ENCODE results near the gene POR.

DNA sequence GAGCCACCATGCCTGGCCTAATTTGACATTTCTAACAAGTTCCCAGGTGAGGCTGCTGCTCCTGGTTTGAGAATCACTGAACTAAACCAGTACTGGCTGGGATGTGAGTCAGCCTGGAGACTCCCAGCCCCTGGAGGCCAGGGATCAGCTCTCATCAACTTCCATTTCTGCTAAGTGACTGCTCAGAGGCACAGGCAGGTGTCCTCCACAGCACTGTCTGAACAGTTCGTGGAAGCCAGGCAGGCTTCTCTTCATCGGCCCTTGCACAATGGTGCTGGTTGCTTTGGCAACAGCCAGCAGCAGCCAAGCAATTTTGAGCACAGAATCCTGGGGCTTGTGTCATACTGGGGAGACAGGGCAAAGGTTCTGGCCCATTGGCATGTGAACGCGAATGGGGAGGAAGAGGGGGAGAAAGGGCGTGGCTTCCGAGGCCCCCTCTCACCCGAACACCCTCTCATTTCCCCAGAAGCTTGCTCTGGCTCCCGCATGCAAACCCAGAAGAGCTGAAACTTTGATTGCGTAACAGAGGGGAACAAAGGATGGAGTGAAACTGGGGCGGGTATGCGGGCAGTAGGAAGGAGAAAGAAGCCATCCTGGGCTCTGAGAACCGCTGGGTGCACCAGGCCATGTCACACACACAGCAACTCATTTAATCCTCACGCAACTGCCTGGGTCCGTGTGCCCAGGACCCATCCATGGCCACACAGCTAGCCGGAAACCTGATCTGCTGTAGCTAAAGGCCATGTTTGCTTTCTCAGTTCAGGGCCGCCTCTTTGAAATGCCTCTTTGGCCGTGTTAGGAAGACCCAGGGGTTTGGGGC, 9.0 kb upstream of the POR start:
- TF ChIP-seq U2AF2 (IDR thresholded peaks at IDR 0.05; ENCODE audit: low read depth, low read length) (peak; percentile 98), SALL1 (CRISPR knock-in tag; IDR thresholded peaks at IDR 0.05) (peak; percentile 91), ZNF142 (CRISPR knock-in tag; IDR thresholded peaks at IDR 0.05) (no peak), ZNF691 (CRISPR knock-in tag; IDR thresholded peaks at IDR 0.05; ENCODE audit: borderline replicate concordance, low read depth) (no peak; the same call in 1 of the 2 replicates), POLR2A (IDR thresholded peaks at IDR 0.05; ENCODE audit: insufficient read depth in 1 of 2, low read depth in 2 of 2, low read length in 2 of 2) (peak; percentile 72 to 78), NR2F1 (CRISPR knock-in tag; IDR thresholded peaks at IDR 0.05) (peak; percentile 62 to 66)
- TF ChIP-seq, protein P1, sequence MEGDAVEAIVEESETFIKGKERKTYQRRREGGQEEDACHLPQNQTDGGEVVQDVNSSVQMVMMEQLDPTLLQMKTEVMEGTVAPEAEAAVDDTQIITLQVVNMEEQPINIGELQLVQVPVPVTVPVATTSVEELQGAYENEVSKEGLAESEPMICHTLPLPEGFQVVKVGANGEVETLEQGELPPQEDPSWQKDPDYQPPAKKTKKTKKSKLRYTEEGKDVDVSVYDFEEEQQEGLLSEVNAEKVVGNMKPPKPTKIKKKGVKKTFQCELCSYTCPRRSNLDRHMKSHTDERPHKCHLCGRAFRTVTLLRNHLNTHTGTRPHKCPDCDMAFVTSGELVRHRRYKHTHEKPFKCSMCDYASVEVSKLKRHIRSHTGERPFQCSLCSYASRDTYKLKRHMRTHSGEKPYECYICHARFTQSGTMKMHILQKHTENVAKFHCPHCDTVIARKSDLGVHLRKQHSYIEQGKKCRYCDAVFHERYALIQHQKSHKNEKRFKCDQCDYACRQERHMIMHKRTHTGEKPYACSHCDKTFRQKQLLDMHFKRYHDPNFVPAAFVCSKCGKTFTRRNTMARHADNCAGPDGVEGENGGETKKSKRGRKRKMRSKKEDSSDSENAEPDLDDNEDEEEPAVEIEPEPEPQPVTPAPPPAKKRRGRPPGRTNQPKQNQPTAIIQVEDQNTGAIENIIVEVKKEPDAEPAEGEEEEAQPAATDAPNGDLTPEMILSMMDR (CRISPR knock-in tag; IDR thresholded peaks at IDR 0.05) = 0 out of 2 replicates have a peak, but pooled peaks have one; percentile 31
